ENCODE results near the gene IL1A. TPM values are rescaled to one million over a fixed set of nuclear protein-coding genes. Genes with fewer than 3 reads are reported as not detected.

Gene IL1A, protein sequence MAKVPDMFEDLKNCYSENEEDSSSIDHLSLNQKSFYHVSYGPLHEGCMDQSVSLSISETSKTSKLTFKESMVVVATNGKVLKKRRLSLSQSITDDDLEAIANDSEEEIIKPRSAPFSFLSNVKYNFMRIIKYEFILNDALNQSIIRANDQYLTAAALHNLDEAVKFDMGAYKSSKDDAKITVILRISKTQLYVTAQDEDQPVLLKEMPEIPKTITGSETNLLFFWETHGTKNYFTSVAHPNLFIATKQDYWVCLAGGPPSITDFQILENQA
- total RNA-seq (2022; extraction: Qiagen RNA extraction), result 0.18 to 0.50 TPM (median 0.29 TPM) in 5 replicates

GRCh38 chr2:112784199-112785189 is at the start of gene IL1A:
Gene IL1A, minus strand, starts transcription at chr2:112784493. Its CDS starts 723 bp downstream, at chr2:112783770.

GRCh38 chr2:112764071-112765044 is 19.9 kb downstream of the IL1A start, which contains the start of gene CKAP2L:
Gene CKAP2L, minus strand, starts transcription at chr2:112764609. Its CDS starts 11 bp downstream, at chr2:112764598.

Other genes starting within 250 kb of the IL1A start
- 22.9 to 26.2 TPM (median 24.8 TPM) in 5 replicates for gene POLR1B, start 242.0 kb downstream of the IL1A start, total RNA-seq (2022; extraction: Qiagen RNA extraction)
- 54.7 to 81.4 TPM (median 56.8 TPM) in 5 replicates for gene CHCHD5, start 199.9 kb downstream of the IL1A start, total RNA-seq (2022; extraction: Qiagen RNA extraction)
- 149 to 180 TPM (median 171 TPM) in 5 replicates for gene SLC20A1, start 138.6 kb downstream of the IL1A start, total RNA-seq (2022; extraction: Qiagen RNA extraction)
- gene NT5DC4, start 63.5 kb downstream of the IL1A start, total RNA-seq (2022; extraction: Qiagen RNA extraction), result 0.05 TPM in 1 of 5 replicates, not detected in the others
- 12.4 to 16.9 TPM (median 16.7 TPM) in 5 replicates for gene CKAP2L, start 19.9 kb downstream of the IL1A start, total RNA-seq (2022; extraction: Qiagen RNA extraction)
- gene IL1B, start 52.3 kb upstream of the IL1A start, total RNA-seq (2022; extraction: Qiagen RNA extraction), result 0.11 to 0.27 TPM (median 0.16 TPM) in 4 of 5 replicates, not detected in the other
- gene IL37, start 126.7 kb upstream of the IL1A start, total RNA-seq (2022; extraction: Qiagen RNA extraction), result 0.23 TPM in 1 of 5 replicates, not detected in the others
- not detected in 5 replicates for gene IL36G, start 193.5 kb upstream of the IL1A start, total RNA-seq (2022; extraction: Qiagen RNA extraction)
- gene IL36A, start 221.0 kb upstream of the IL1A start, total RNA-seq (2022; extraction: Qiagen RNA extraction), result not detected in 5 replicates